Measurements from ENCODE around the gene PSD2. TPM values are rescaled to one million over a fixed set of nuclear protein-coding genes. Genes with fewer than 3 reads are reported as not detected.

PSD2 gene
- not detected in 2 replicates for total RNA-seq

GRCh38 chr5:139795074-139796001 is at the start of gene PSD2:
Gene PSD2 (plus strand): TSS chr5:139795808. CDS start chr5:139809441, 13,633 bp downstream.

Other genes with a start within 250 kb of the PSD2 start
- gene UBE2D2, start 234.5 kb upstream of the PSD2 start, total RNA-seq = 101 and 110 TPM in 2 replicates
- 6.0 and 7.9 TPM in 2 replicates for gene CXXC5, start 147.5 kb upstream of the PSD2 start, total RNA-seq
- 0.69 and 1.1 TPM in 2 replicates for gene NRG2, start 247.5 kb downstream of the PSD2 start, total RNA-seq

Data from mammary microvascular endothelial cell (primary cell).